WTC11 (cell line): ENCODE results near the gene DEFB128. TPM values are rescaled to one million over a fixed set of nuclear protein-coding genes. Genes with fewer than 3 reads are reported as not detected.

ENCODE experiments used
- ATAC-seq: fragments of 200-7000 bp; cut with Tn5 transposase; 2 replicates; pipeline ENCODE4 v1.10.0; 2021; ENCODE audit warnings: mild to moderate bottlenecking, moderate library complexity
- CTCF ChIA-PET: fragments of 300-600 bp; sonication (Branson Sonifier 250); formaldehyde crosslinking; loops from one replicate; lab custom pipeline; 2021; ENCODE audit warnings: antibody characterized with exemption; lab: Charles Lee
- POLR2A ChIA-PET: fragments of 350-600 bp; sonication (Branson Sonifier 250); formaldehyde crosslinking; loops from one replicate; lab custom pipeline; 2021; ENCODE audit warnings: antibody characterized with exemption; lab: Charles Lee
- DNase-seq: peaks from one replicate; pipeline ENCODE4 v3.0.0; 2021; ENCODE audit warnings: low spot score
- H3K27ac Mint-ChIP-seq: 2 replicates; pipeline ENCODE4 v1.8.0; 2021; ENCODE audit warnings: mixed read lengths
- H3K27me3 Mint-ChIP-seq: 2 replicates; pipeline ENCODE4 v1.8.0; 2021; ENCODE audit warnings: low read depth, mild to moderate bottlenecking, moderate library complexity, mixed read lengths
- H3K36me3 Mint-ChIP-seq: 2 replicates; pipeline ENCODE4 v1.8.0; 2021; ENCODE audit warnings: mixed read lengths
- H3K4me1 Mint-ChIP-seq: 2 replicates; pipeline ENCODE4 v1.8.0; 2022; ENCODE audit warnings: mixed read lengths
- H3K4me3 Mint-ChIP-seq: 2 replicates; pipeline ENCODE4 v1.8.0; 2021; ENCODE audit warnings: mild to moderate bottlenecking, moderate library complexity, mixed read lengths
- H3K9me3 Mint-ChIP-seq: 2 replicates; pipeline ENCODE4 v1.8.0; 2021; ENCODE audit warnings: mixed read lengths
- CREB1 ChIP-seq: sonication (generic); formaldehyde crosslinking; IDR thresholded peaks from 2 replicates; pipeline ENCODE4 v1.8.0; 2023; ENCODE audit warnings: mild to moderate bottlenecking, missing genetic modification reagents
- ESRRA ChIP-seq: sonication (generic); formaldehyde crosslinking; IDR thresholded peaks from 2 replicates; pipeline ENCODE4 v1.8.1; 2022; ENCODE audit warnings: mild to moderate bottlenecking, missing genetic modification reagents, borderline replicate concordance
- FOXK1 ChIP-seq: sonication (generic); formaldehyde crosslinking; IDR thresholded peaks from 2 replicates; pipeline ENCODE4 v1.8.0; 2022; ENCODE audit warnings: mild to moderate bottlenecking, moderate library complexity, missing genetic modification reagents
- NFATC4 ChIP-seq: fragments of 250-450 bp; sonication (Bioruptor Pico); IDR thresholded peaks from 2 replicates; pipeline ENCODE4 v1.9.0; 2021; ENCODE audit warnings: mild to moderate bottlenecking
- NR3C1 ChIP-seq: sonication (generic); formaldehyde crosslinking; conservative IDR thresholded peaks from 2 replicates; pipeline ENCODE4 v1.8.1; 2023; ENCODE audit warnings: low read depth, mild to moderate bottlenecking, missing genetic modification reagents
- TCF7 ChIP-seq: sonication (generic); formaldehyde crosslinking; IDR thresholded peaks from 2 replicates; pipeline ENCODE4 v1.8.0; 2022; ENCODE audit warnings: mild to moderate bottlenecking, low read depth, missing genetic modification reagents, moderate library complexity
- TEAD4 ChIP-seq: sonication (generic); formaldehyde crosslinking; IDR thresholded peaks from 2 replicates; pipeline ENCODE4 v1.8.0; 2022; ENCODE audit warnings: mild to moderate bottlenecking, missing genetic modification reagents
- total RNA-seq: library from RNA; stranded (reverse); gene quantifications from 3 replicates; pipeline ENCODE4 v1.2.3, GENCODE V29; 2021
- TF ChIP-seq, protein P1 (sequence below): sonication (generic); formaldehyde crosslinking; IDR thresholded peaks from 2 replicates; pipeline ENCODE4 v1.8.1; 2023; ENCODE audit warnings: mild to moderate bottlenecking, missing genetic modification reagents
- TF ChIP-seq, protein P2 (sequence below): sonication (generic); formaldehyde crosslinking; IDR thresholded peaks from 2 replicates; pipeline ENCODE4 v1.8.1; 2022; ENCODE audit warnings: low read depth, missing genetic modification reagents, borderline replicate concordance
- TF ChIP-seq, protein P3 (sequence below): sonication (generic); formaldehyde crosslinking; IDR thresholded peaks from 2 replicates; pipeline ENCODE4 v1.8.1; 2023; ENCODE audit warnings: mild to moderate bottlenecking, missing genetic modification reagents, borderline replicate concordance
- TF ChIP-seq, protein P4 (sequence below): sonication (generic); formaldehyde crosslinking; IDR thresholded peaks from 2 replicates; pipeline ENCODE4 v1.8.1; 2023; ENCODE audit warnings: mild to moderate bottlenecking, missing genetic modification reagents
- TF ChIP-seq, protein P5 (sequence below): sonication (generic); formaldehyde crosslinking; conservative IDR thresholded peaks from 2 replicates; pipeline ENCODE4 v1.8.1; 2022; ENCODE audit warnings: mild to moderate bottlenecking, missing genetic modification reagents
- TF ChIP-seq, protein P6 (sequence below): sonication (generic); formaldehyde crosslinking; IDR thresholded peaks from 2 replicates; pipeline ENCODE4 v1.8.1; 2023; ENCODE audit warnings: mild to moderate bottlenecking, moderate library complexity, missing genetic modification reagents
- TF ChIP-seq, protein P7 (sequence below): sonication (generic); formaldehyde crosslinking; IDR thresholded peaks from 2 replicates; pipeline ENCODE4 v1.8.0; 2022; ENCODE audit warnings: mild to moderate bottlenecking, missing genetic modification reagents

Gene DEFB128
- total RNA-seq, 1 experiment from 2014 or later, result not detected

DNA sequence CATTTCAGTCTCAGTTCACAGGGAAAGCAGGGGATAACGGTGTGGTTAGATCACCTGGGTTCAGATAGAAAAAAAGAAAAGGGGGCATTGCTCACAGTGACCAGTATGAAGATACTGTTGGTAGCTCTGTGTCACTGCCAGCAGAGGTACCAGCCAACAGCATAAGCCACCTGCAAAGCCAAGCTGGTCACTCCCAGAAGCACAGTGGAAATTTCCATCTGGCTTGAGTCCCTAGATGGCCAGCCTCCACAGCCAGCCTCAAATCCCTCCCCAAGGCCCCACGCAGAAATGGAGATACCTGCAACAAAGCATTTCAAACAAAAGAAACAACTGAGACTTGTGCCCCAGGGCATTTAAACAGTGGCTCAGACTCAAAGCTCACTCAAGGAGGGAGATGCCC lies 20.6 kb downstream of the DEFB128 start:
- TF ChIP-seq, protein P1, sequence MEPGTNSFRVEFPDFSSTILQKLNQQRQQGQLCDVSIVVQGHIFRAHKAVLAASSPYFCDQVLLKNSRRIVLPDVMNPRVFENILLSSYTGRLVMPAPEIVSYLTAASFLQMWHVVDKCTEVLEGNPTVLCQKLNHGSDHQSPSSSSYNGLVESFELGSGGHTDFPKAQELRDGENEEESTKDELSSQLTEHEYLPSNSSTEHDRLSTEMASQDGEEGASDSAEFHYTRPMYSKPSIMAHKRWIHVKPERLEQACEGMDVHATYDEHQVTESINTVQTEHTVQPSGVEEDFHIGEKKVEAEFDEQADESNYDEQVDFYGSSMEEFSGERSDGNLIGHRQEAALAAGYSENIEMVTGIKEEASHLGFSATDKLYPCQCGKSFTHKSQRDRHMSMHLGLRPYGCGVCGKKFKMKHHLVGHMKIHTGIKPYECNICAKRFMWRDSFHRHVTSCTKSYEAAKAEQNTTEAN (CRISPR knock-in tag), result no peak
- TF ChIP-seq, protein P2, sequence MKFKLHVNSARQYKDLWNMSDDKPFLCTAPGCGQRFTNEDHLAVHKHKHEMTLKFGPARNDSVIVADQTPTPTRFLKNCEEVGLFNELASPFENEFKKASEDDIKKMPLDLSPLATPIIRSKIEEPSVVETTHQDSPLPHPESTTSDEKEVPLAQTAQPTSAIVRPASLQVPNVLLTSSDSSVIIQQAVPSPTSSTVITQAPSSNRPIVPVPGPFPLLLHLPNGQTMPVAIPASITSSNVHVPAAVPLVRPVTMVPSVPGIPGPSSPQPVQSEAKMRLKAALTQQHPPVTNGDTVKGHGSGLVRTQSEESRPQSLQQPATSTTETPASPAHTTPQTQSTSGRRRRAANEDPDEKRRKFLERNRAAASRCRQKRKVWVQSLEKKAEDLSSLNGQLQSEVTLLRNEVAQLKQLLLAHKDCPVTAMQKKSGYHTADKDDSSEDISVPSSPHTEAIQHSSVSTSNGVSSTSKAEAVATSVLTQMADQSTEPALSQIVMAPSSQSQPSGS (CRISPR knock-in tag), result no peak
- TF ChIP-seq, protein P3, sequence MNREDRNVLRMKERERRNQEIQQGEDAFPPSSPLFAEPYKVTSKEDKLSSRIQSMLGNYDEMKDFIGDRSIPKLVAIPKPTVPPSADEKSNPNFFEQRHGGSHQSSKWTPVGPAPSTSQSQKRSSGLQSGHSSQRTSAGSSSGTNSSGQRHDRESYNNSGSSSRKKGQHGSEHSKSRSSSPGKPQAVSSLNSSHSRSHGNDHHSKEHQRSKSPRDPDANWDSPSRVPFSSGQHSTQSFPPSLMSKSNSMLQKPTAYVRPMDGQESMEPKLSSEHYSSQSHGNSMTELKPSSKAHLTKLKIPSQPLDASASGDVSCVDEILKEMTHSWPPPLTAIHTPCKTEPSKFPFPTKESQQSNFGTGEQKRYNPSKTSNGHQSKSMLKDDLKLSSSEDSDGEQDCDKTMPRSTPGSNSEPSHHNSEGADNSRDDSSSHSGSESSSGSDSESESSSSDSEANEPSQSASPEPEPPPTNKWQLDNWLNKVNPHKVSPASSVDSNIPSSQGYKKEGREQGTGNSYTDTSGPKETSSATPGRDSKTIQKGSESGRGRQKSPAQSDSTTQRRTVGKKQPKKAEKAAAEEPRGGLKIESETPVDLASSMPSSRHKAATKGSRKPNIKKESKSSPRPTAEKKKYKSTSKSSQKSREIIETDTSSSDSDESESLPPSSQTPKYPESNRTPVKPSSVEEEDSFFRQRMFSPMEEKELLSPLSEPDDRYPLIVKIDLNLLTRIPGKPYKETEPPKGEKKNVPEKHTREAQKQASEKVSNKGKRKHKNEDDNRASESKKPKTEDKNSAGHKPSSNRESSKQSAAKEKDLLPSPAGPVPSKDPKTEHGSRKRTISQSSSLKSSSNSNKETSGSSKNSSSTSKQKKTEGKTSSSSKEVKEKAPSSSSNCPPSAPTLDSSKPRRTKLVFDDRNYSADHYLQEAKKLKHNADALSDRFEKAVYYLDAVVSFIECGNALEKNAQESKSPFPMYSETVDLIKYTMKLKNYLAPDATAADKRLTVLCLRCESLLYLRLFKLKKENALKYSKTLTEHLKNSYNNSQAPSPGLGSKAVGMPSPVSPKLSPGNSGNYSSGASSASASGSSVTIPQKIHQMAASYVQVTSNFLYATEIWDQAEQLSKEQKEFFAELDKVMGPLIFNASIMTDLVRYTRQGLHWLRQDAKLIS, result no peak
- TF ChIP-seq, protein P4, sequence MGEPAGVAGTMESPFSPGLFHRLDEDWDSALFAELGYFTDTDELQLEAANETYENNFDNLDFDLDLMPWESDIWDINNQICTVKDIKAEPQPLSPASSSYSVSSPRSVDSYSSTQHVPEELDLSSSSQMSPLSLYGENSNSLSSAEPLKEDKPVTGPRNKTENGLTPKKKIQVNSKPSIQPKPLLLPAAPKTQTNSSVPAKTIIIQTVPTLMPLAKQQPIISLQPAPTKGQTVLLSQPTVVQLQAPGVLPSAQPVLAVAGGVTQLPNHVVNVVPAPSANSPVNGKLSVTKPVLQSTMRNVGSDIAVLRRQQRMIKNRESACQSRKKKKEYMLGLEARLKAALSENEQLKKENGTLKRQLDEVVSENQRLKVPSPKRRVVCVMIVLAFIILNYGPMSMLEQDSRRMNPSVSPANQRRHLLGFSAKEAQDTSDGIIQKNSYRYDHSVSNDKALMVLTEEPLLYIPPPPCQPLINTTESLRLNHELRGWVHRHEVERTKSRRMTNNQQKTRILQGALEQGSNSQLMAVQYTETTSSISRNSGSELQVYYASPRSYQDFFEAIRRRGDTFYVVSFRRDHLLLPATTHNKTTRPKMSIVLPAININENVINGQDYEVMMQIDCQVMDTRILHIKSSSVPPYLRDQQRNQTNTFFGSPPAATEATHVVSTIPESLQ (CRISPR knock-in tag), result no peak
- no peak for TF ChIP-seq CREB1
- TF ChIP-seq ESRRA (CRISPR knock-in tag), result no peak
- no peak for TF ChIP-seq FOXK1 (CRISPR knock-in tag)
- TF ChIP-seq, protein P5, sequence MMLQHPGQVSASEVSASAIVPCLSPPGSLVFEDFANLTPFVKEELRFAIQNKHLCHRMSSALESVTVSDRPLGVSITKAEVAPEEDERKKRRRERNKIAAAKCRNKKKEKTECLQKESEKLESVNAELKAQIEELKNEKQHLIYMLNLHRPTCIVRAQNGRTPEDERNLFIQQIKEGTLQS (CRISPR knock-in tag), result no peak
- TF ChIP-seq, protein P6, sequence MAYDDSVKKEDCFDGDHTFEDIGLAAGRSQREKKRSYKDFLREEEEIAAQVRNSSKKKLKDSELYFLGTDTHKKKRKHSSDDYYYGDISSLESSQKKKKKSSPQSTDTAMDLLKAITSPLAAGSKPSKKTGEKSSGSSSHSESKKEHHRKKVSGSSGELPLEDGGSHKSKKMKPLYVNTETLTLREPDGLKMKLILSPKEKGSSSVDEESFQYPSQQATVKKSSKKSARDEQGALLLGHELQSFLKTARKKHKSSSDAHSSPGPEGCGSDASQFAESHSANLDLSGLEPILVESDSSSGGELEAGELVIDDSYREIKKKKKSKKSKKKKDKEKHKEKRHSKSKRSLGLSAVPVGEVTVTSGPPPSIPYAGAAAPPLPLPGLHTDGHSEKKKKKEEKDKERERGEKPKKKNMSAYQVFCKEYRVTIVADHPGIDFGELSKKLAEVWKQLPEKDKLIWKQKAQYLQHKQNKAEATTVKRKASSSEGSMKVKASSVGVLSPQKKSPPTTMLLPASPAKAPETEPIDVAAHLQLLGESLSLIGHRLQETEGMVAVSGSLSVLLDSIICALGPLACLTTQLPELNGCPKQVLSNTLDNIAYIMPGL (CRISPR knock-in tag), result no peak
- no peak for TF ChIP-seq NR3C1
- TF ChIP-seq NFATC4 (CRISPR knock-in tag), result no peak
- TF ChIP-seq, protein P7, sequence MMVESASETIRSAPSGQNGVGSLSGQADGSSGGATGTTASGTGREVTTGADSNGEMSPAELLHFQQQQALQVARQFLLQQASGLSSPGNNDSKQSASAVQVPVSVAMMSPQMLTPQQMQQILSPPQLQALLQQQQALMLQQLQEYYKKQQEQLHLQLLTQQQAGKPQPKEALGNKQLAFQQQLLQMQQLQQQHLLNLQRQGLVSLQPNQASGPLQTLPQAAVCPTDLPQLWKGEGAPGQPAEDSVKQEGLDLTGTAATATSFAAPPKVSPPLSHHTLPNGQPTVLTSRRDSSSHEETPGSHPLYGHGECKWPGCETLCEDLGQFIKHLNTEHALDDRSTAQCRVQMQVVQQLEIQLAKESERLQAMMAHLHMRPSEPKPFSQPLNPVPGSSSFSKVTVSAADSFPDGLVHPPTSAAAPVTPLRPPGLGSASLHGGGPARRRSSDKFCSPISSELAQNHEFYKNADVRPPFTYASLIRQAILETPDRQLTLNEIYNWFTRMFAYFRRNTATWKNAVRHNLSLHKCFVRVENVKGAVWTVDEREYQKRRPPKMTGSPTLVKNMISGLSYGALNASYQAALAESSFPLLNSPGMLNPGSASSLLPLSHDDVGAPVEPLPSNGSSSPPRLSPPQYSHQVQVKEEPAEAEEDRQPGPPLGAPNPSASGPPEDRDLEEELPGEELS (CRISPR knock-in tag), result no peak
- no peak for TF ChIP-seq TCF7 (CRISPR knock-in tag)
- TF ChIP-seq TEAD4 (CRISPR knock-in tag), result no peak
- ChIA-PET CTCF (interaction anchor here (0.8 kb wide), 1 partner anchor 31 kb away, joined by 3 read pairs; no protein-coding TSS in a partner anchor), POLR2A (no interaction called here)
- Mint-ChIP-seq H3K9me3 (no peaks in the 10 kb centered on the region; the same call in 1 of the 2 replicates), H3K27ac (no peak overlapping the region), H3K4me3 (no peak overlapping the region), H3K27me3 (peaks cover 24% of the 10 kb centered on the region), H3K36me3 (no peaks in the 10 kb centered on the region), H3K4me1 (no peaks in the 10 kb centered on the region)
- ATAC-seq, result no peak
- DNase-seq, result no peak
